Measurements from ENCODE around the gene FBLN1.
A peak's percentile ranks its signal among the peaks of the same experiment; 100 is the strongest.

Gene FBLN1

DNA sequence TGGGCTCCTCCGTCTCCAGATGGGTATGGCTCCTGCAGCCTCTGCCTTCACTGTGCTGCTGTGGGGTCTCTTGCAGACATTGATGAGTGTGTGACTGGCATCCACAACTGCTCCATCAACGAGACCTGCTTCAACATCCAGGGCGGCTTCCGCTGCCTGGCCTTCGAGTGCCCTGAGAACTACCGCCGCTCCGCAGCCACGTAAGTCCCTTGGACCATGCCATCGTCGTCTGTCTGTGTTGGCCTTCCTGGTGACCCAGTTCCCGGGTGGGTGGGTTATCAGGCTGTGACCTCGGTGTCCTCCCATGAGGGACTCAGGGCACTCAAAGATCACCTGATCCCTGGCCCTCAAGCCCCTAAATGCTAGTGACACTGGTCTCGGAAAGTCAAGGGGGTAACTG is 47.7 kb downstream of the FBLN1 start:
- WGBS (ENCODE audit: extremely low coverage, insufficient coverage, insufficient read length): no CpG with 5 or more reads among the region's 14 CpGs
- Histone ChIP-seq H2AK5ac (ENCODE audit: low read length) (peak overlapping the region; percentile 3), H2BK5ac (ENCODE audit: low read depth, low read length, poor library complexity) (peak overlapping the region; percentile 8), H3K4ac (ENCODE audit: low read depth, low read length) (peak overlapping the region; percentile 7), H3K18ac (ENCODE audit: low read length) (peak overlapping the region; percentile 21), H2AFZ (ENCODE audit: insufficient read depth, low read length, poor library complexity) (no peak overlapping the region), H2BK12ac (ENCODE audit: low read length) (peak overlapping the region; percentile 33), H4K91ac (ENCODE audit: low read depth, low read length) (peak overlapping the region; percentile 76), H3K27ac (ENCODE audit: low read depth, low read length) (peak overlapping the region; percentile 84), H4K8ac (ENCODE audit: low read depth, low read length) (peak overlapping the region; percentile 1), H3K4me3 (ENCODE audit: low read depth, low read length) (peak overlapping the region; percentile 30), H2BK120ac (ENCODE audit: insufficient read depth, low read length, poor library complexity) (peak overlapping the region; percentile 12), H3K9ac (ENCODE audit: low read length) (peak overlapping the region; percentile 16), H3K79me2 (ENCODE audit: control insufficient read depth, insufficient read depth, low read length, poor library complexity) (peaks cover 8% of the 10 kb centered on the region), H3K23ac (ENCODE audit: low read length) (no peak overlapping the region), H3K9me3 (ENCODE audit: insufficient read depth, low read depth, low read length) (peaks cover 5% of the 10 kb centered on the region), H3K14ac (ENCODE audit: low read length) (peak overlapping the region; percentile 16), H4K12ac (ENCODE audit: low read depth, low read length) (no peak overlapping the region), H3K36me3 (ENCODE audit: control insufficient read depth in 1 of 2, insufficient read depth in 2 of 2, low read length in 2 of 2) (peaks cover 87 to 92% of the 10 kb centered on the region in 2 experiments), H3K4me1 (ENCODE audit: control insufficient read depth in 1 of 2, insufficient read depth in 2 of 2, low read length in 2 of 2) (peaks cover 44 to 51% of the 10 kb centered on the region in 2 experiments), H3K27me3 (ENCODE audit: insufficient read depth, low read length) (no peaks in the 10 kb centered on the region), H3K79me1 (ENCODE audit: low read length) (peaks cover 36% of the 10 kb centered on the region), H3K4me2 (ENCODE audit: low read length) (no peak overlapping the region)
- no peak for DNase-seq

DNA sequence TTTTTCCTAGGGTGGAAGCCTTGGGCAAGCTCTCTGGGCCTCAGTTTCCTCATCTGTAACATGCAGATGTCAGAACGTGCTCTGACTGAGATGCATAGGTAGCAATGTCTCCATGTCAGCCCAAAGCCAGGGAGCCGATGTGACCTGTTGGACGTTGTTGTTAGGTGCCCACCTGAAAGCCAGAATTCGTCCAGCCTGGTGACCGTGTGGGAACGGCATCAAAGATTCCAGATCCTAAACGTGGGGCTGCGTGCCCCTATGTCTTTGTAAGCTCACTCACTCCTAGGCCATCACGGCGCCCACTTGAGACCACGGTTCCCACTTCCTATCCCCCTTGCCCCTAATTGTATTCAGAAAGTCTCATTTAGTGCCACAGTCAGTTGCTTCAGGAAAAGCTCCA is 48.2 kb downstream of the FBLN1 start:
- Histone ChIP-seq H3K36me3 (ENCODE audit: control insufficient read depth in 1 of 2, insufficient read depth in 2 of 2, low read length in 2 of 2) (peaks cover 84 to 88% of the 10 kb centered on the region in 2 experiments), H3K4me1 (ENCODE audit: control insufficient read depth in 1 of 2, insufficient read depth in 2 of 2, low read length in 2 of 2) (peaks cover 44 to 51% of the 10 kb centered on the region in 2 experiments), H2BK120ac (ENCODE audit: insufficient read depth, low read length, poor library complexity) (peak overlapping the region; percentile 12), H3K18ac (ENCODE audit: low read length) (peak overlapping the region; percentile 24), H4K91ac (ENCODE audit: low read depth, low read length) (peak overlapping the region; percentile 76), H3K23ac (ENCODE audit: low read length) (no peak overlapping the region), H3K79me1 (ENCODE audit: low read length) (peaks cover 36% of the 10 kb centered on the region), H2BK5ac (ENCODE audit: low read depth, low read length, poor library complexity) (peak overlapping the region; percentile 8), H3K4me2 (ENCODE audit: low read length) (no peak overlapping the region), H2BK12ac (ENCODE audit: low read length) (peak overlapping the region; percentile 33), H3K9ac (ENCODE audit: low read length) (no peak overlapping the region), H2AK5ac (ENCODE audit: low read length) (peak overlapping the region; percentile 26), H3K14ac (ENCODE audit: low read length) (peak overlapping the region; percentile 27), H4K12ac (ENCODE audit: low read depth, low read length) (no peak overlapping the region), H3K27me3 (ENCODE audit: insufficient read depth, low read length) (no peaks in the 10 kb centered on the region), H3K9me3 (ENCODE audit: insufficient read depth, low read depth, low read length) (peaks cover 5% of the 10 kb centered on the region), H3K79me2 (ENCODE audit: control insufficient read depth, insufficient read depth, low read length, poor library complexity) (peaks cover 8% of the 10 kb centered on the region), H2AFZ (ENCODE audit: insufficient read depth, low read length, poor library complexity) (no peak overlapping the region), H3K27ac (ENCODE audit: low read depth, low read length) (peak overlapping the region; percentile 84), H3K4me3 (ENCODE audit: low read depth, low read length) (no peak overlapping the region), H4K8ac (ENCODE audit: low read depth, low read length) (peak overlapping the region; percentile 15), H3K4ac (ENCODE audit: low read depth, low read length) (no peak overlapping the region)
- no CpG with 5 or more reads among the region's 11 CpGs for WGBS (ENCODE audit: extremely low coverage, insufficient coverage, insufficient read length)
- no peak for DNase-seq

DNA sequence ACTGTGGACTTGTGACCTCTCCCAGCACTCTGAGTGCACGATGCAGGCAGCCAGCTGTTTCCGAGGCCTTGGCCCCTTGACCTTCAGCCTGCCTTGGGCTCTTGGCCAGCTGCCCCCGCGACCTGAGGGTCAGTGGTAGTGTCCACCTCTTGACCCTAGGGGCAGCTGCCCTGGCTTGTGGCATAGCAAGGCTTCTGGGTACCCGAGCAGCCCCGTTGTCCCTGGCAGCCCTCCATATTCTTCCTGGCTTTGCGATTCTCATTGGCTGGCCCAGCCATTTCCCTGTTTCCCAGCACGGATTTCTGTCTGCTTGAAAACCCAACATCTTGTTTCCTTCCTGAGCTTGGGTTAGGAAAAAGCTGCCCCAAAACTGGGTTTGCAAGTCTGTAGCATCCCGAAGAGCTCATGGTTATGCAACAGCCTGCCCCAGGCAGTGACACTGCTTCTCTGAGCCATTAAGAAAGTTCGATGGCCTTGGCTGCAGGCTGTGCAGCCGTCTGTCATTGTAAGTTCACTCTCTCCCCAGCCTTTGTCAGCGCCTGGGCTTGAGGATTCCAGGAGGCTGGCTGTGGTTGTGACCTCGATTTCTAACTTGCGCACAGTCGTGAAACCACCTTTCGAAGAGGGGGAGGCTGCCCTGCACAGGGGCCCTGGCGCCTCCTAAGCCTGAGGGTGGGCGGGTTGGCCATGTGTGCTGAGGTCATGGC is 48.8 kb downstream of the FBLN1 start:
- Histone ChIP-seq H4K12ac (ENCODE audit: low read depth, low read length) (no peak overlapping the region), H3K79me2 (ENCODE audit: control insufficient read depth, insufficient read depth, low read length, poor library complexity) (peaks cover 8% of the 10 kb centered on the region), H4K8ac (ENCODE audit: low read depth, low read length) (peak overlapping the region; percentile 71), H2AK5ac (ENCODE audit: low read length) (peak overlapping the region; percentile 31), H2AFZ (ENCODE audit: insufficient read depth, low read length, poor library complexity) (no peak overlapping the region), H2BK12ac (ENCODE audit: low read length) (peak overlapping the region; percentile 48), H3K9ac (ENCODE audit: low read length) (no peak overlapping the region), H3K27ac (ENCODE audit: low read depth, low read length) (peak overlapping the region; percentile 84), H3K4ac (ENCODE audit: low read depth, low read length) (no peak overlapping the region), H3K4me1 (ENCODE audit: control insufficient read depth in 1 of 2, insufficient read depth in 2 of 2, low read length in 2 of 2) (peaks cover 44 to 51% of the 10 kb centered on the region in 2 experiments), H3K18ac (ENCODE audit: low read length) (peak overlapping the region; percentile 82), H3K79me1 (ENCODE audit: low read length) (peaks cover 36% of the 10 kb centered on the region), H4K91ac (ENCODE audit: low read depth, low read length) (peak overlapping the region; percentile 76), H3K27me3 (ENCODE audit: insufficient read depth, low read length) (no peaks in the 10 kb centered on the region), H3K4me2 (ENCODE audit: low read length) (no peak overlapping the region), H3K23ac (ENCODE audit: low read length) (no peak overlapping the region), H2BK5ac (ENCODE audit: low read depth, low read length, poor library complexity) (peak overlapping the region; percentile 66), H3K4me3 (ENCODE audit: low read depth, low read length) (no peak overlapping the region), H3K9me3 (ENCODE audit: insufficient read depth, low read depth, low read length) (peaks cover 5% of the 10 kb centered on the region), H3K14ac (ENCODE audit: low read length) (peak overlapping the region; percentile 56), H2BK120ac (ENCODE audit: insufficient read depth, low read length, poor library complexity) (peak overlapping the region; percentile 67), H3K36me3 (ENCODE audit: control insufficient read depth in 1 of 2, insufficient read depth in 2 of 2, low read length in 2 of 2) (peaks cover 83 to 89% of the 10 kb centered on the region in 2 experiments)
- WGBS (ENCODE audit: extremely low coverage, insufficient coverage, insufficient read length): no CpG with 5 or more reads among the region's 18 CpGs
- DNase-seq: peak; percentile 83

DNA sequence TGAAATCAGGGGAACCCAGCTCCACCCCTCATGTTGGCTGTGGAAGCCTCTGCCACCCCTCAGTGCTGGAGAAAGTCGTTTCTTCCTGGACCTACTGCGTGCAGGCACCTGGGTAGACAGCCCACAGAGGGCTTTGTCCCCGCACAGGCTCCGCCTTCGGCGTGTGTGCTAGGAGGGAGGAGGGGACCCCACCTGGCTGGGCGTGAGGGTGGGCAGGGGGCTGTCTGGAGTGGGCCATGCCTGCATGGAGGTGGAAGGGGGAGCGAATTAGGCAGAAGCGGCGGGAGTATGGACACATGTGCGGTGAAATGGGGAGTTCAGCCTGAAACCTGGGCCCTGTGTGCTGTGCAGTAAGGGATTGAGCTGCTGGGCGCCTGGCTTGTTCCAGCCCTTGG is 49.3 kb downstream of the FBLN1 start:
- H2AFZ ChIP-seq (ENCODE audit: insufficient read depth, low read length, poor library complexity): no peak overlapping the region
- peak overlapping the region; percentile 71 for H4K8ac ChIP-seq (ENCODE audit: low read depth, low read length)
- WGBS (ENCODE audit: extremely low coverage, insufficient coverage, insufficient read length): no CpG with 5 or more reads among the region's 12 CpGs
- peak overlapping the region; percentile 48 for H2BK12ac ChIP-seq (ENCODE audit: low read length)
- H4K91ac ChIP-seq (ENCODE audit: low read depth, low read length): peak overlapping the region; percentile 54
- peaks cover 5% of the 10 kb centered on the region for H3K9me3 ChIP-seq (ENCODE audit: insufficient read depth, low read depth, low read length)
- peak overlapping the region; percentile 13 for H3K4ac ChIP-seq (ENCODE audit: low read depth, low read length)
- no peak overlapping the region for H3K4me2 ChIP-seq (ENCODE audit: low read length)
- no peak overlapping the region for H3K9ac ChIP-seq (ENCODE audit: low read length)
- no peak for DNase-seq
- H2BK5ac ChIP-seq (ENCODE audit: low read depth, low read length, poor library complexity): peak overlapping the region; percentile 66
- H3K4me3 ChIP-seq (ENCODE audit: low read depth, low read length): no peak overlapping the region
- H2BK120ac ChIP-seq (ENCODE audit: insufficient read depth, low read length, poor library complexity): peak overlapping the region; percentile 67
- H3K18ac ChIP-seq (ENCODE audit: low read length): peak overlapping the region; percentile 82
- peaks cover 36% of the 10 kb centered on the region for H3K79me1 ChIP-seq (ENCODE audit: low read length)
- no peaks in the 10 kb centered on the region for H3K27me3 ChIP-seq (ENCODE audit: insufficient read depth, low read length)
- H3K23ac ChIP-seq (ENCODE audit: low read length): no peak overlapping the region
- H4K12ac ChIP-seq (ENCODE audit: low read depth, low read length): no peak overlapping the region
- peaks cover 8% of the 10 kb centered on the region for H3K79me2 ChIP-seq (ENCODE audit: control insufficient read depth, insufficient read depth, low read length, poor library complexity)
- H3K14ac ChIP-seq (ENCODE audit: low read length): peak overlapping the region; percentile 56
- H3K4me1 ChIP-seq (ENCODE audit: control insufficient read depth in 1 of 2, insufficient read depth in 2 of 2, low read length in 2 of 2): peaks cover 44 to 51% of the 10 kb centered on the region in 2 experiments
- H2AK5ac ChIP-seq (ENCODE audit: low read length): peak overlapping the region; percentile 31
- H3K27ac ChIP-seq (ENCODE audit: low read depth, low read length): peak overlapping the region; percentile 70
- peaks cover 82 to 89% of the 10 kb centered on the region in 2 experiments for H3K36me3 ChIP-seq (ENCODE audit: control insufficient read depth in 1 of 2, insufficient read depth in 2 of 2, low read length in 2 of 2)

Data from trophoblast cell (in vitro differentiated cells and primary cell).